H1 (cell line): ENCODE results near the gene LRRC40. TPM values are rescaled to one million over a fixed set of nuclear protein-coding genes. Genes with fewer than 3 reads are reported as not detected.

Experiments used
- ASH2L ChIP-seq: fragments of 200-600, 300-600 bp; sonication (generic); IDR thresholded peaks from one replicate; pipeline ENCODE4 v1.7.1; 2017; ENCODE audit warnings: low read length
- BACH1 ChIP-seq: IDR thresholded peaks from 2 replicates; pipeline ENCODE4 v1.6.1; 2012; ENCODE audit warnings: low read length, improper control_type of control experiment
- BCL11A ChIP-seq, 2 experiments: IDR thresholded peaks; one replicate each; pipeline ENCODE4 v1.6.1; 2011; ENCODE audit warnings: low read depth in 2 of 2, low read length in 2 of 2, mild to moderate bottlenecking in 2 of 2
- BRCA1 ChIP-seq: IDR thresholded peaks from 2 replicates; pipeline ENCODE4 v1.6.1; 2012; ENCODE audit warnings: low read depth, low read length, improper control_type of control experiment
- CBX5 ChIP-seq: fragments of 300-800, 300-1000 bp; sonication (generic); IDR thresholded peaks from 2 replicates; pipeline ENCODE4 v1.7.1; 2016; ENCODE audit warnings: antibody characterized with exemption, low read length, low read depth
- CBX8 ChIP-seq: fragments of 300-800, 300-1000 bp; sonication (generic); IDR thresholded peaks from 2 replicates; pipeline ENCODE4 v1.7.1; 2016; ENCODE audit warnings: low read depth, low read length, borderline replicate concordance
- CEBPB ChIP-seq: IDR thresholded peaks from 2 replicates; pipeline ENCODE4 v1.6.1; 2012; ENCODE audit warnings: low read depth, low read length
- CREB1 ChIP-seq: IDR thresholded peaks from 2 replicates; pipeline ENCODE4 v1.6.1; 2012; ENCODE audit warnings: inconsistent platforms
- CTBP2 ChIP-seq: IDR thresholded peaks from 2 replicates; pipeline ENCODE4 v1.7.0; 2011; ENCODE audit warnings: borderline replicate concordance, mild to moderate bottlenecking, moderate library complexity, mixed read lengths, low read length; ENCODE audit not compliant: insufficient read depth, insufficient read length
- EZH2 ChIP-seq: fragments of 200-600 bp; sonication (generic); IDR thresholded peaks from 2 replicates; pipeline ENCODE4 v1.7.1; 2012; ENCODE audit warnings: low read depth, mild to moderate bottlenecking, moderate library complexity, low read length, inconsistent platforms; ENCODE audit not compliant: severe bottlenecking
- GABPA ChIP-seq: IDR thresholded peaks from 2 replicates; pipeline ENCODE4 v1.6.1; 2011; ENCODE audit warnings: mild to moderate bottlenecking, low read length, moderate library complexity, borderline replicate concordance; ENCODE audit not compliant: insufficient read depth
- GTF2F1 ChIP-seq: IDR thresholded peaks from 2 replicates; pipeline ENCODE4 v1.6.1; 2012; ENCODE audit warnings: low read depth, low read length, improper control_type of control experiment, borderline replicate concordance
- HDAC2 ChIP-seq, 2 experiments: fragments of 300-600 bp in 1 of 2; sonication (generic) in 1 of 2; IDR thresholded peaks; 2 replicates each; pipeline ENCODE4 v1.6.1; 2011 to 2012; ENCODE audit warnings: low read depth in 2 of 2, low read length in 2 of 2, mild to moderate bottlenecking in 2 of 2, moderate library complexity in 2 of 2, borderline replicate concordance in 1 of 2, inconsistent platforms in 1 of 2
- HDAC6 ChIP-seq: IDR thresholded peaks from one replicate; pipeline ENCODE4 v1.7.1; 2012; ENCODE audit warnings: low read depth, mild to moderate bottlenecking, inconsistent platforms, low read length, moderate library complexity
- JUND ChIP-seq: IDR thresholded peaks from 2 replicates; pipeline ENCODE4 v1.6.1; 2011; ENCODE audit warnings: mild to moderate bottlenecking, improper control_type of control experiment, low read length
- KDM1A ChIP-seq: fragments of 200-600, 300-600 bp; sonication (generic); IDR thresholded peaks from 2 replicates; pipeline ENCODE4 v1.7.1; 2016; ENCODE audit warnings: mild to moderate bottlenecking, low read length, borderline replicate concordance
- KDM4A ChIP-seq: IDR thresholded peaks from one replicate; pipeline ENCODE4 v1.7.1; 2012; ENCODE audit warnings: low read depth, mild to moderate bottlenecking, moderate library complexity, low read length, inconsistent platforms; ENCODE audit not compliant: severe bottlenecking
- KDM5A ChIP-seq: fragments of 200-600 bp; IDR thresholded peaks from 2 replicates; pipeline ENCODE4 v1.7.1; 2012; ENCODE audit warnings: mild to moderate bottlenecking, low read length, inconsistent platforms, mixed read lengths
- MAFK ChIP-seq: IDR thresholded peaks from 2 replicates; pipeline ENCODE4 v1.6.1; 2012; ENCODE audit warnings: low read depth, mild to moderate bottlenecking, improper control_type of control experiment, low read length
- SIRT6 ChIP-seq: IDR thresholded peaks from one replicate; pipeline ENCODE4 v1.7.1; 2012; ENCODE audit warnings: low read length, inconsistent platforms
- SIX5 ChIP-seq: IDR thresholded peaks from 2 replicates; pipeline ENCODE4 v1.6.1; 2011; ENCODE audit warnings: mild to moderate bottlenecking, low read depth, low read length
- SP4 ChIP-seq: IDR thresholded peaks from 2 replicates; pipeline ENCODE4 v1.6.1; 2012; ENCODE audit warnings: low read length, inconsistent platforms
- TCF12 ChIP-seq: IDR thresholded peaks from 2 replicates; pipeline ENCODE4 v1.6.1; 2011; ENCODE audit warnings: low read depth, mild to moderate bottlenecking, low read length
- TEAD4 ChIP-seq: IDR thresholded peaks from 2 replicates; pipeline ENCODE4 v1.6.1; 2012; ENCODE audit warnings: low read depth, low read length, inconsistent platforms, mixed read lengths
- polyA plus RNA-seq, 7 experiments: library from polyadenylated mRNA; depleted of rRNA in 3 of 7; stranded (reverse) in 5 of 7; unstranded in 2 of 7; fragments of >200 nt in 5 of 7; fragments of 200-250 nt in 2 of 7; gene quantifications; 1 replicate in 5 of 7; 2 replicates in 1 of 7; 4 replicates in 1 of 7; pipeline versions ENCODE4 v1.2.1 to v1.2.3, GENCODE V29; 2011 to 2013; ENCODE audit warnings: missing spikeins in 2 of 7, mixed read lengths in 2 of 7
- total RNA-seq: library from RNA; stranded (reverse); fragmentation: NEBNext Ultra II Directional; extraction: Animal tissue kit (Norgen Biotek cat#: 25700); gene quantifications from 2 replicates; pipeline ENCODE4 v1.2.1, GENCODE V29; 2021
- TF ChIP-seq, protein P1 (sequence below): IDR thresholded peaks from 2 replicates; pipeline ENCODE4 v1.6.1; 2011; ENCODE audit warnings: low read length, improper control_type of control experiment

Gene LRRC40
- total and polyA plus RNA-seq, 2 of the 8 experiments (the other 6 are each of a cell fraction or from before 2014, with no cell fraction given): 13.4 to 30.8 TPM

DNA sequence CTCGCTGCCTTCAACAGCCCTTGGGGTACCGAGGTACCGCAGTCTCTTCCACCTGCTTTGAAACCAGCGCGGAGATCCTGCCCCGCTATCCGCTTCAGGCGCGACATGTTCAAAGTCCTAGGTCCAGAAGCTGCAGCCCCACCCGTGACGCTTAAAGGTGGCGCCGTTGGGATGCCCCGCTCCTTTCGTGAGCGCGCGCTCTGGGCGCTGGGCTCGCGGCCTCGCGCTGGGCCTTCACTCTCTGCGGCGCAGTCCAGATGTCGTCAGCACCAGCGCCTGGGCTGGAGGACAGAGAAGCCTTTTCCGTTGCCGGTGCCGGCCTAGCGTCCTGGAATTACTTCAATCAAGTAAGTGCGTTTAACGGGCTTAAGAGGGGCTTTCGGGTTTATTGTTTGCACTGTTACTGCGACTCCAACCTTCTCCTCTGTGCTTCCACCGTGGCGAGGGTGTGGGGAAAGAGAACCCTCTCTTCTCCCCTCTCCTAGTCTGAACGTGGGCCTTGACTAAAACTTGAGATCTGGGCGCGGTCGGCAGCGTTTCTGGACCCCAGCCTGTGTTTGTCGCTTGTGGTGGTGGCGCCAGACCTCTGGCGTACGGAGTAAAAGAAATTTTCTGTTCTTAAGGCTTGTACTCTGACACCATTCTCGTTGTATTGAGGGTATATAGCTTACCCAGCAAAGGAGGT lies at the start of gene LRRC40 (continued):
- no peak for TF ChIP-seq CTBP2
- no peak for TF ChIP-seq GTF2F1
- TF ChIP-seq KDM4A: peak; percentile 99
- no peak for TF ChIP-seq TEAD4
- TF ChIP-seq SIX5: no peak
- peak; percentile 86 for TF ChIP-seq KDM5A
- TF ChIP-seq, protein P1, sequence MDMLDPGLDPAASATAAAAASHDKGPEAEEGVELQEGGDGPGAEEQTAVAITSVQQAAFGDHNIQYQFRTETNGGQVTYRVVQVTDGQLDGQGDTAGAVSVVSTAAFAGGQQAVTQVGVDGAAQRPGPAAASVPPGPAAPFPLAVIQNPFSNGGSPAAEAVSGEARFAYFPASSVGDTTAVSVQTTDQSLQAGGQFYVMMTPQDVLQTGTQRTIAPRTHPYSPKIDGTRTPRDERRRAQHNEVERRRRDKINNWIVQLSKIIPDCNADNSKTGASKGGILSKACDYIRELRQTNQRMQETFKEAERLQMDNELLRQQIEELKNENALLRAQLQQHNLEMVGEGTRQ: no peak
- no peak for TF ChIP-seq BACH1
- TF ChIP-seq BRCA1: peak; percentile 46; the same call in 1 of the 2 replicates
- TF ChIP-seq EZH2: no peak
- TF ChIP-seq BCL11A (IDR thresholded peaks at IDR 0.05; ENCODE audit: low read depth in 2 of 2, low read length in 2 of 2): no peak
- no peak for TF ChIP-seq CEBPB
- TF ChIP-seq HDAC2 (IDR thresholded peaks at IDR 0.05; ENCODE audit: borderline replicate concordance in 1 of 2, low read depth in 2 of 2, low read length in 2 of 2): no peak
- no peak for TF ChIP-seq HDAC6
- peak; percentile 100 for TF ChIP-seq CREB1
- no peak for TF ChIP-seq CBX5
- no peak for TF ChIP-seq TCF12
- no peak for TF ChIP-seq KDM1A
- TF ChIP-seq JUND: peak; percentile 77
- TF ChIP-seq GABPA: no peak
- peak; percentile 97 for TF ChIP-seq SP4
- no peak for TF ChIP-seq MAFK
- no peak for TF ChIP-seq CBX8
- TF ChIP-seq ASH2L: peak; percentile 99
- TF ChIP-seq SIRT6: no peak
